Measurements from ENCODE around the gene SUGCT. TPM values are rescaled to one million over a fixed set of nuclear protein-coding genes. Genes with fewer than 3 reads are reported as not detected.

SUGCT gene
- total and polyA plus RNA-seq, 9 of the 15 experiments (the other 6 are each of a cell fraction or from before 2014, with no cell fraction given) = 0.58 to 2.5 (median 1.4) TPM

DNA sequence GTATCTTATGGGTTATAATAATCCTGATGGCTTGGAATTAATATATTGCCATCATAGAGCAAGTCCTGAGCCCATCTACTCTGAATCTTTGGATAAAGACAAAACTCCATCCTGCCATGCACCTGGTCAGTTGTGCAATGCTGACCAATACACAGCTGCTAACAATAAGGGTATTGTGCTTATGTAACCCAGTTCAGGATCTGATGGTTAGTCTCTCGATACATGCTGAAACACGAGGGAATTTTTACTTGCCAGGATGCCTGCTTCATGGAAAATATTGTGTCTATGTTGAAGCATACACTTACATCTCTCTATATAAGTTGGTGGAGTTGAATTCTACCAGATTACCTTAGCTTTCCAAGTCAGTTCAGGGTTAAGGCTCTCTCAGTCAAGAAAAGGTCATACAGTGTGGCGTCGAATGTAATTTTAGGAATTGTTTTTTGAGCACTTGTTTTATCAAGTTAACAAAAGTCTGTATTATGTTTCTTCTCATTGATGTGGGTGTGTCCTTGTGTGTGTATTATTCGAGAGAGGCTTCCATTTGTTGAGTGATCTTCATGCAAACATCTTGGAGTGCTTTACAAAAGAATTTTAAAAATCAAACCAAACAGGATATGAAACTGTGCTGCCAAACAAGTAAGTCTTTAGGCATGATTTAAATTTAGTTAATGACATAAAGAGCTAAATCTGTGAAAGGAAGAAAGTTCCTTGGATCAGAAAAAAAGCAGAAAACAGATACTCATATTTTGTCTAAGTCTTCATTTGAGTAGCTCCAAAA, 449.1 kb downstream of the SUGCT start:
- POLR2A ChIA-PET = no interaction called here
- Histone ChIP-seq H3K4me2 (ENCODE audit: insufficient read depth, low read length) (no peak overlapping the region), H3K4me1 (replicated peaks in 1 of 2; ENCODE audit: control insufficient read depth in 2 of 2, insufficient read depth in 2 of 2, low read length in 2 of 2) (no peaks in the 10 kb centered on the region), H4K20me1 (replicated peaks; ENCODE audit: control insufficient read depth, insufficient read depth, low read length) (no peaks in the 10 kb centered on the region), H3K4me3 (no peak overlapping the region), H3K27ac (ENCODE audit: extremely low read depth, low read depth, low read length) (no peak overlapping the region), H2AFZ (ENCODE audit: low read depth, low read length) (no peak overlapping the region), H3K79me2 (ENCODE audit: control insufficient read depth, insufficient read depth, low read length) (no peaks in the 10 kb centered on the region), H3K27me3 (ENCODE audit: control insufficient read depth in 2 of 2, insufficient read depth in 2 of 2, low read length in 2 of 2) (no peaks in the 10 kb centered on the region), H3K36me3 (ENCODE audit: control insufficient read depth, insufficient read depth, low read length) (no peaks in the 10 kb centered on the region), H3K9ac (ENCODE audit: insufficient read depth in 1 of 2, low read depth in 2 of 2, low read length in 2 of 2) (no peak overlapping the region), H3K9me1 (ENCODE audit: control insufficient read depth, insufficient read depth, low read length) (no peaks in the 10 kb centered on the region), H3K9me3 (replicated peaks; ENCODE audit: control insufficient read depth, insufficient read depth, low read depth, low read length) (no peaks in the 10 kb centered on the region)
- DNase-seq (ENCODE audit: extremely low read depth in 1 of 4, low spot score in 3 of 4) = no peak
- TF ChIP-seq, protein P1, sequence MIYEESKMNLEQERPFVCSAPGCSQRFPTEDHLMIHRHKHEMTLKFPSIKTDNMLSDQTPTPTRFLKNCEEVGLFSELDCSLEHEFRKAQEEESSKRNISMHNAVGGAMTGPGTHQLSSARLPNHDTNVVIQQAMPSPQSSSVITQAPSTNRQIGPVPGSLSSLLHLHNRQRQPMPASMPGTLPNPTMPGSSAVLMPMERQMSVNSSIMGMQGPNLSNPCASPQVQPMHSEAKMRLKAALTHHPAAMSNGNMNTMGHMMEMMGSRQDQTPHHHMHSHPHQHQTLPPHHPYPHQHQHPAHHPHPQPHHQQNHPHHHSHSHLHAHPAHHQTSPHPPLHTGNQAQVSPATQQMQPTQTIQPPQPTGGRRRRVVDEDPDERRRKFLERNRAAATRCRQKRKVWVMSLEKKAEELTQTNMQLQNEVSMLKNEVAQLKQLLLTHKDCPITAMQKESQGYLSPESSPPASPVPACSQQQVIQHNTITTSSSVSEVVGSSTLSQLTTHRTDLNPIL (CRISPR knock-in tag; IDR thresholded peaks at IDR 0.05) = no peak
- TF ChIP-seq ZNF79 (CRISPR knock-in tag; IDR thresholded peaks at IDR 0.05; ENCODE audit: low read depth) (no peak), ARNT (IDR thresholded peaks at IDR 0.05) (no peak), SLC30A9 (CRISPR knock-in tag; IDR thresholded peaks at IDR 0.05) (no peak)
- in situ Hi-C loops (cut with MboI) (no loop called here), intact Hi-C loops (cut with micrococcal nuclease) (no loop called here)
- BruUV-seq (replicated peaks) = no TSS peak
- WGBS (ENCODE audit: insufficient coverage, low coverage, missing lambda C conversion rate) = 6% methylated on average over 5 of the region's 5 CpGs
- no peak for FAIRE-seq
- CTCF ChIA-PET (ENCODE audit: low intra/inter-chr PET ratio) = no interaction called here
- ATAC-seq = no peak

Data from K562 (cell line).